ENCODE results near the gene GRK4. TPM values are rescaled to one million over a fixed set of nuclear protein-coding genes. Genes with fewer than 3 reads are reported as not detected.

Gene GRK4
- total and polyA plus RNA-seq, 3 experiments from 2014 or later = 2.5 to 7.7 (median 5.4) TPM

- Histone ChIP-seq H3K27ac (ENCODE audit: low read depth, low read length) (no peak overlapping the region), H3K4me1 (ENCODE audit: insufficient read depth, low read length) (no peaks in the 10 kb centered on the region), H3K27me3 (ENCODE audit: insufficient read depth, low read length, poor library complexity, severe bottlenecking) (no peaks in the 10 kb centered on the region), H3K36me3 (ENCODE audit: insufficient read depth, low read length) (no peaks in the 10 kb centered on the region), H3K4me3 (ENCODE audit: low read length) (no peak overlapping the region), H3K9me3 (ENCODE audit: low read length) (no peaks in the 10 kb centered on the region)
- no peak for DNase-seq
- no peak overlapping the region for H3K27ac Mint-ChIP-seq
- ChIA-PET POLR2A (interaction anchor here (0.7 kb wide), 1 partner anchor 20 kb away, joined by 5 read pairs; no protein-coding TSS in a partner anchor), CTCF (no interaction called here)
- H3K27me3 Mint-ChIP-seq = no peaks in the 10 kb centered on the region
- no peaks in the 10 kb centered on the region for H3K4me1 Mint-ChIP-seq
- H3K4me3 Mint-ChIP-seq = no peak overlapping the region
- H3K36me3 Mint-ChIP-seq = peaks cover 2 to 14% (median 7%) of the 10 kb centered on the region in 3 donors
- peaks cover 0 to 7% (median 5%) of the 10 kb centered on the region in 5 donors for H3K9me3 Mint-ChIP-seq
Measured at GRCh38 chr4:3054169-3054759, 90.9 kb downstream of the GRK4 start.

- H3K36me3 ChIP-seq (ENCODE audit: insufficient read depth, low read length) = no peaks in the 10 kb centered on the region
- Mint-ChIP-seq H3K27me3 (peaks cover 0 to 9% of the 10 kb centered on the region in 2 donors), H3K4me1 (no peaks in the 10 kb centered on the region), H3K27ac (no peak overlapping the region), H3K36me3 (peaks cover 4 to 11% (median 7%) of the 10 kb centered on the region in 3 donors), H3K4me3 (no peak overlapping the region), H3K9me3 (peaks cover 0 to 7% (median 4%) of the 10 kb centered on the region in 5 donors)
- no peak for DNase-seq
- CTCF ChIA-PET = no interaction called here
- H3K4me3 ChIP-seq (ENCODE audit: low read length) = no peak overlapping the region
- H3K27ac ChIP-seq (ENCODE audit: low read depth, low read length) = no peak overlapping the region
- POLR2A ChIA-PET = no interaction called here
- H3K4me1 ChIP-seq (ENCODE audit: insufficient read depth, low read length) = no peaks in the 10 kb centered on the region
- H3K27me3 ChIP-seq (ENCODE audit: insufficient read depth, low read length, poor library complexity, severe bottlenecking) = no peaks in the 10 kb centered on the region
- H3K9me3 ChIP-seq (ENCODE audit: low read length) = no peaks in the 10 kb centered on the region
Measured at GRCh38 chr4:3059943-3060342, 96.6 kb downstream of the GRK4 start.

- Histone ChIP-seq H3K4me1 (ENCODE audit: insufficient read depth, low read length) (no peaks in the 10 kb centered on the region), H3K9me3 (ENCODE audit: low read length) (no peaks in the 10 kb centered on the region), H3K4me3 (ENCODE audit: low read length) (no peak overlapping the region), H3K27ac (ENCODE audit: low read depth, low read length) (no peak overlapping the region), H3K36me3 (ENCODE audit: insufficient read depth, low read length) (no peaks in the 10 kb centered on the region), H3K27me3 (ENCODE audit: insufficient read depth, low read length, poor library complexity, severe bottlenecking) (no peaks in the 10 kb centered on the region)
- CTCF ChIA-PET = no interaction called here
- no peak for DNase-seq
- Mint-ChIP-seq H3K36me3 (peaks cover 4 to 12% (median 6%) of the 10 kb centered on the region in 3 donors), H3K27me3 (peaks cover 0 to 9% of the 10 kb centered on the region in 2 donors), H3K4me3 (peak overlapping the region in 1 of 7 donors; percentile 10), H3K4me1 (no peaks in the 10 kb centered on the region), H3K9me3 (peaks cover 0 to 5% (median 1%) of the 10 kb centered on the region in 5 donors), H3K27ac (no peak overlapping the region)
- POLR2A ChIA-PET = no interaction called here
Measured at GRCh38 chr4:3060946-3061345, 97.6 kb downstream of the GRK4 start.

GRCh38 chr4:3062471-3062870, 99.1 kb downstream of the GRK4 start:
- H3K27me3 Mint-ChIP-seq = peaks cover 0 to 9% of the 10 kb centered on the region in 2 donors
- H3K9me3 Mint-ChIP-seq = peaks cover 0 to 2% (median 0%) of the 10 kb centered on the region in 5 donors
- ChIA-PET CTCF (no interaction called here), POLR2A (no interaction called here)
- no peak for DNase-seq
- no peaks in the 10 kb centered on the region for H3K27me3 ChIP-seq (ENCODE audit: insufficient read depth, low read length, poor library complexity, severe bottlenecking)
- H3K4me1 Mint-ChIP-seq = no peaks in the 10 kb centered on the region
- H3K36me3 ChIP-seq (ENCODE audit: insufficient read depth, low read length) = no peaks in the 10 kb centered on the region
- no peak overlapping the region for H3K27ac Mint-ChIP-seq
- H3K9me3 ChIP-seq (ENCODE audit: low read length) = no peaks in the 10 kb centered on the region
- no peak overlapping the region for H3K4me3 Mint-ChIP-seq
- no peak overlapping the region for H3K27ac ChIP-seq (ENCODE audit: low read depth, low read length)
- H3K36me3 Mint-ChIP-seq = peaks cover 0 to 12% (median 6%) of the 10 kb centered on the region in 3 donors
- H3K4me3 ChIP-seq (ENCODE audit: low read length) = no peak overlapping the region
- no peaks in the 10 kb centered on the region for H3K4me1 ChIP-seq (ENCODE audit: insufficient read depth, low read length)

GRCh38 chr4:3065551-3065950, 102.2 kb downstream of the GRK4 start:
- DNase-seq = no peak
- Histone ChIP-seq H3K27ac (ENCODE audit: low read depth, low read length) (no peak overlapping the region), H3K27me3 (ENCODE audit: insufficient read depth, low read length, poor library complexity, severe bottlenecking) (no peaks in the 10 kb centered on the region), H3K36me3 (ENCODE audit: insufficient read depth, low read length) (no peaks in the 10 kb centered on the region), H3K9me3 (ENCODE audit: low read length) (no peaks in the 10 kb centered on the region), H3K4me1 (ENCODE audit: insufficient read depth, low read length) (no peaks in the 10 kb centered on the region), H3K4me3 (ENCODE audit: low read length) (no peak overlapping the region)
- peaks cover 0 to 9% of the 10 kb centered on the region in 2 donors for H3K27me3 Mint-ChIP-seq
- ChIA-PET POLR2A (no interaction called here), CTCF (no interaction called here)
- H3K4me1 Mint-ChIP-seq = no peaks in the 10 kb centered on the region
- H3K4me3 Mint-ChIP-seq = no peak overlapping the region
- H3K36me3 Mint-ChIP-seq = peaks cover 0 to 12% (median 6%) of the 10 kb centered on the region in 3 donors
- H3K27ac Mint-ChIP-seq = no peak overlapping the region
- peaks cover 0 to 2% (median 0%) of the 10 kb centered on the region in 5 donors for H3K9me3 Mint-ChIP-seq

GRCh38 chr4:3066836-3067400, 103.5 kb downstream of the GRK4 start:
- peaks cover 0 to 10% of the 10 kb centered on the region in 2 donors for H3K27me3 Mint-ChIP-seq
- H3K36me3 ChIP-seq (ENCODE audit: insufficient read depth, low read length) = no peaks in the 10 kb centered on the region
- ChIA-PET POLR2A (no interaction called here), CTCF (no interaction called here)
- no peak overlapping the region for H3K4me3 ChIP-seq (ENCODE audit: low read length)
- H3K4me1 ChIP-seq (ENCODE audit: insufficient read depth, low read length) = no peaks in the 10 kb centered on the region
- H3K4me3 Mint-ChIP-seq = no peak overlapping the region
- H3K36me3 Mint-ChIP-seq = peaks cover 0 to 12% (median 5%) of the 10 kb centered on the region in 3 donors
- peaks cover 0 to 2% (median 0%) of the 10 kb centered on the region in 5 donors for H3K9me3 Mint-ChIP-seq
- no peaks in the 10 kb centered on the region for H3K27me3 ChIP-seq (ENCODE audit: insufficient read depth, low read length, poor library complexity, severe bottlenecking)
- H3K27ac ChIP-seq (ENCODE audit: low read depth, low read length) = no peak overlapping the region
- no peak overlapping the region for H3K27ac Mint-ChIP-seq
- no peaks in the 10 kb centered on the region for H3K9me3 ChIP-seq (ENCODE audit: low read length)
- no peak for DNase-seq
- no peaks in the 10 kb centered on the region for H3K4me1 Mint-ChIP-seq

- H3K27me3 Mint-ChIP-seq = peaks cover 0 to 10% of the 10 kb centered on the region in 2 donors
- H3K36me3 Mint-ChIP-seq = peaks cover 0 to 10% (median 3%) of the 10 kb centered on the region in 3 donors
- Histone ChIP-seq H3K36me3 (ENCODE audit: insufficient read depth, low read length) (no peaks in the 10 kb centered on the region), H3K27ac (ENCODE audit: low read depth, low read length) (no peak overlapping the region), H3K27me3 (ENCODE audit: insufficient read depth, low read length, poor library complexity, severe bottlenecking) (no peaks in the 10 kb centered on the region), H3K4me3 (ENCODE audit: low read length) (no peak overlapping the region), H3K9me3 (ENCODE audit: low read length) (no peaks in the 10 kb centered on the region), H3K4me1 (ENCODE audit: insufficient read depth, low read length) (no peaks in the 10 kb centered on the region)
- H3K4me3 Mint-ChIP-seq = no peak overlapping the region
- peak overlapping the region in 2 of 8 donors; percentile 12 to 22 for H3K27ac Mint-ChIP-seq
- ChIA-PET CTCF (no interaction called here), POLR2A (no interaction called here)
- peaks cover 0 to 2% (median 0%) of the 10 kb centered on the region in 5 donors for H3K9me3 Mint-ChIP-seq
- no peak for DNase-seq
- no peaks in the 10 kb centered on the region for H3K4me1 Mint-ChIP-seq
Measured at GRCh38 chr4:3067473-3068001, 104.2 kb downstream of the GRK4 start.

- no peaks in the 10 kb centered on the region for H3K9me3 ChIP-seq (ENCODE audit: low read length)
- Mint-ChIP-seq H3K36me3 (peaks cover 0 to 8% (median 2%) of the 10 kb centered on the region in 3 donors), H3K4me1 (no peaks in the 10 kb centered on the region), H3K9me3 (peaks cover 0 to 2% (median 0%) of the 10 kb centered on the region in 5 donors), H3K27ac (no peak overlapping the region), H3K27me3 (peaks cover 0 to 2% of the 10 kb centered on the region in 2 donors), H3K4me3 (no peak overlapping the region)
- no peaks in the 10 kb centered on the region for H3K27me3 ChIP-seq (ENCODE audit: insufficient read depth, low read length, poor library complexity, severe bottlenecking)
- no peak overlapping the region for H3K27ac ChIP-seq (ENCODE audit: low read depth, low read length)
- H3K4me3 ChIP-seq (ENCODE audit: low read length) = no peak overlapping the region
- DNase-seq = no peak
- POLR2A ChIA-PET = no interaction called here
- H3K4me1 ChIP-seq (ENCODE audit: insufficient read depth, low read length) = no peaks in the 10 kb centered on the region
- CTCF ChIA-PET = no interaction called here
- H3K36me3 ChIP-seq (ENCODE audit: insufficient read depth, low read length) = no peaks in the 10 kb centered on the region
Measured at GRCh38 chr4:3069661-3070199, 106.4 kb downstream of the GRK4 start.
